AG10803 (cell line): Measurements from ENCODE around the gene NSD2.

Experiments
- DNase-seq: peaks from one replicate; pipeline ENCODE4 v3.0.0; 2010; ENCODE audit warnings: low read depth
- H3K4me3 ChIP-seq: 2 replicates; pipeline ENCODE4 v1.5.1; 2011; ENCODE audit warnings: mild to moderate bottlenecking, low read length, control low read depth
- CTCF ChIP-seq: conservative IDR thresholded peaks from 2 replicates; pipeline ENCODE4 v1.5.1; 2011; ENCODE audit warnings: mild to moderate bottlenecking, low read length, control low read depth, inconsistent platforms

Gene NSD2

GRCh38 chr4:1873291-1873690 lies 2.1 kb downstream of the NSD2 start:
- no peak for TF ChIP-seq CTCF
- peak overlapping the region; percentile 72 for H3K4me3 ChIP-seq
- no peak for DNase-seq

GRCh38 chr4:1873776-1874175 lies 2.6 kb downstream of the NSD2 start:
- TF ChIP-seq CTCF: no peak
- no peak overlapping the region for H3K4me3 ChIP-seq
- DNase-seq: no peak

- no peak overlapping the region for H3K4me3 ChIP-seq
- no peak for TF ChIP-seq CTCF
- DNase-seq: no peak
Observed at GRCh38 chr4:1874201-1874600, 3.0 kb downstream of the NSD2 start.

GRCh38 chr4:1879485-1879884 lies 8.3 kb downstream of the NSD2 start:
- H3K4me3 ChIP-seq: no peak overlapping the region
- peak; percentile 69 for DNase-seq
- TF ChIP-seq CTCF: no peak

- TF ChIP-seq CTCF: no peak
- H3K4me3 ChIP-seq: no peak overlapping the region
- DNase-seq: no peak
Observed at GRCh38 chr4:1880332-1880731, 9.1 kb downstream of the NSD2 start.

- H3K4me3 ChIP-seq: no peak overlapping the region
- no peak for DNase-seq
- no peak for TF ChIP-seq CTCF
Observed at GRCh38 chr4:1882850-1883271, 11.7 kb downstream of the NSD2 start.

GRCh38 chr4:1883583-1883982 lies 12.4 kb downstream of the NSD2 start:
- no peak for DNase-seq
- no peak for TF ChIP-seq CTCF
- H3K4me3 ChIP-seq: no peak overlapping the region
